Stimulated activated CD4-positive, alpha-beta T cell treated with anti-CD3 and anti-CD28 coated beads, Interleukin-12 subunit alpha, Interleukin-12 subunit beta, amount 100 ng/mL, for 24 hours (primary cell): ENCODE measurements around the gene JAKMIP2.
"Not testable (repeated sequence)": the region's sequence is repeated elsewhere in the genome, so short reads cannot be mapped to it uniquely, and the experiment has no call there.

Source experiments
- DNase-seq, 2 experiments: peaks; one replicate each; pipeline ENCODE4 v3.0.0-alpha.2; 2020; ENCODE audit warnings: low read depth in 2 of 2

Gene JAKMIP2

GRCh38 chr5:147746986-147747385 is 35.5 kb downstream of the JAKMIP2 start:
- no peak for DNase-seq

GRCh38 chr5:147743678-147744374 is 38.7 kb downstream of the JAKMIP2 start:
- no peak for DNase-seq

DNA sequence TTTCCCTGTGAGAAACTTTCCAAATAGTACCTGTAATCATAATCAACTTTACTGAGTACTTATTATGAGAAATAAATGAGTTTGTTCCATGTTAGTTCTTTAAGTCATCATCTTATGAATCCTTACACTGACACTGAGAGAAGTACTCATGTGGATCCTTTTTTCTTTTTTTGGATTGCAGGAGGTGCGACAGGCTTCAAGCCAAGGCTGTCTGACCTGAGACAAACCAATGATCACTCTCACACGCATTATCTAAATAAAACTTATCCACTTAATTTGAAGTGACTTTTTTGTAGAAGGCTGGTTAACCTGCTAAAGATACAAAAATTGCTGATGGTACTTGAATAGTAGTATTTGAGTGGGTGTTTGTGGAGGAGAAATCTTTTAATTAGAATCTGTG is 39.5 kb downstream of the JAKMIP2 start:
- DNase-seq = no peak

GRCh38 chr5:147742151-147742550 is 40.4 kb downstream of the JAKMIP2 start:
- DNase-seq = no peak

- no peak for DNase-seq
Observed at GRCh38 chr5:147740864-147741263, 41.7 kb downstream of the JAKMIP2 start.

DNA sequence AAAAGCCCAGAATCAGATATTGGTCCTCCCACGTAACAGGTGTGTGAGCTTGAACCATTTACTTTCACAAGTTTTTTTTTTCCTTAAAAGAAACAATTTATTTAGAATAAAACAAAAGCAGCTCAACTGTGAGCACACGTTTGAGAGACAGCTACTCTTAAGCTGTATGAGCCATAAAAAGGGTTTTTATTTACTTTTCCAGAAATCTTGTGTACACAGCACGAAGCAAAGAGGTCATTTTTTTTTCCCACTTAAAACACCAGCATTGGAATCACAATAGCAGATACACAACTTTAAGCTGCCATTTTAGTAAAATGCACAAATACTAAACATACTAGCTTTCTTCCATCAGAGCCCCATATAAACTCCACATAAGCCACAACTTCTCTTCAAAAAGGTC is 44.6 kb downstream of the JAKMIP2 start:
- no peak for DNase-seq

- DNase-seq = no peak
Observed at GRCh38 chr5:147735621-147736125, 46.9 kb downstream of the JAKMIP2 start.

GRCh38 chr5:147734894-147735293 is 47.6 kb downstream of the JAKMIP2 start:
- no peak for DNase-seq

DNA sequence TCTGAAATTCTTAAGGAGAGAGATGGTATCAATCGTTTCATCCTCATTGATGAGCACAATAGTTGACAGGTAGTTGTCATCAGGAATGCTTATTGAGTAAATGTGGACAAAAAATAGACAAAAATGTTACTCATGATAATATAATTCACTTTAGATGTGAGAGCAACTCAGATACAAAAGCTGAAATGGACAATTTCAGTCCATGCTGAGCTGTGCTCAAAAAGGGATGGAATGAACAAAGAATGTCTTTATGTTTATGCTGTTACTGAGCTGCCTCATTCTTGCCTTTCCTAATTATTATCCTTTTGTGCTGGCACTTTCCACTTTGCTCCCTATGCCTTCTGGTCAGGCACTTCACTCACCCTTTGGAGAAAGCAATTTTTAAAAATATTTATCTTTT is 49.5 kb downstream of the JAKMIP2 start:
- DNase-seq = no peak

- no peak for DNase-seq
Observed at GRCh38 chr5:147732291-147732883, 50.1 kb downstream of the JAKMIP2 start.

- DNase-seq = no peak
Observed at GRCh38 chr5:147731431-147732290, 50.9 kb downstream of the JAKMIP2 start.

DNA sequence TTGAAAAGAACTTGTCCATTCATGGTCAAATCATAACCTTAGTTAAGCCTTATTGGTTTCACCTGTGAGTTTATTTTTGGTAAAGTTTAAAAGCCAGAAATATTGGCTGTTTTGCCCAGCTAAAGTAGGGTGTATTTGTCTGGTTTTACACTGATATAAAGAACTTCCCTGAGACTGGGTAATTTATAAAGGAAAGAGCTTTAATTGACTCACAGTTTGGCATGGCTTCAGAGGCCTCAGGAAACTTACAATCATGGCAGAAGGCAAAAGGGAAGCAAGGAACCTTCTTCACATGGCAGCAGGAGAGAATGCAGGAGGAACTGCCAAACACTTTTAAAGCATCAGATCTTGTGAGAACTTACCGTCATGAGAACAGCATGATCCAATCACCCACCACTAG is 55.3 kb downstream of the JAKMIP2 start:
- no peak for DNase-seq

DNA sequence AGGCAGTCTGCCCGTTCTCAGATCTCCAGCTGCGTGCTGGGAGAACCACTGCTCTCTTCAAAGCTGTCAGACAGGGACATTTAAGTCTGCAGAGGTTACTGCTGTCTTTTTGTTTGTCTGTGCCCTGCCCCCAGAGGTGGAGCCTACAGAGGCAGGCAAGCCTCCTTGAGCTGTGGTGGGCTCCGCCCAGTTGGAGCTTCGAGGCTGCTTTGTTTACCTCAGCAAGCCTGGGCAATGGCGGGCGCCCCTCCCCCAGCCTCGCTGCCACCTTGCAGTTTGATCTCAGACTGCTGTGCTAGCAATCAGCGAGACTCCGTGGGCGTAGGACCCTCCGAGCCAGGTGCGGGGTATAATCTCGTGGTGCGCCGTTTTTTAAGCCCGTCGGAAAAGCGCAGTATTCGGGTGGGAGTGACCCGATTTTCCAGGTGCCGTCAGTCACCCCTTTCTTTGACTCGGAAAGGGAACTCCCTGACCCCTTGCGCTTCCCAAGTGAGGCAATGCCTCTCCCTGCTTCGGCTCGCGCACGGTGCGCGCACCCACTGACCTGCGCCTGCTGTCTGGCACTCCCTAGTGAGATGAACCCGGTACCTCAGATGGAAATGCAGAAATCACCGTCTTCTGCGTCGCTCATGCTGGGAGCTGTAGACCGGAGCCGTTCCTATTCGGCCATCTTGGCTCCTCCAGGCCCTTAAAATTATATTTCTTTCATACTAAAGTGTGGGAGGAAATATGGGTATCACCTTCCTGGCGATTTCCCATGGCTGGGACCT is 61.2 kb downstream of the JAKMIP2 start:
- not testable (repeated sequence) for DNase-seq

DNA sequence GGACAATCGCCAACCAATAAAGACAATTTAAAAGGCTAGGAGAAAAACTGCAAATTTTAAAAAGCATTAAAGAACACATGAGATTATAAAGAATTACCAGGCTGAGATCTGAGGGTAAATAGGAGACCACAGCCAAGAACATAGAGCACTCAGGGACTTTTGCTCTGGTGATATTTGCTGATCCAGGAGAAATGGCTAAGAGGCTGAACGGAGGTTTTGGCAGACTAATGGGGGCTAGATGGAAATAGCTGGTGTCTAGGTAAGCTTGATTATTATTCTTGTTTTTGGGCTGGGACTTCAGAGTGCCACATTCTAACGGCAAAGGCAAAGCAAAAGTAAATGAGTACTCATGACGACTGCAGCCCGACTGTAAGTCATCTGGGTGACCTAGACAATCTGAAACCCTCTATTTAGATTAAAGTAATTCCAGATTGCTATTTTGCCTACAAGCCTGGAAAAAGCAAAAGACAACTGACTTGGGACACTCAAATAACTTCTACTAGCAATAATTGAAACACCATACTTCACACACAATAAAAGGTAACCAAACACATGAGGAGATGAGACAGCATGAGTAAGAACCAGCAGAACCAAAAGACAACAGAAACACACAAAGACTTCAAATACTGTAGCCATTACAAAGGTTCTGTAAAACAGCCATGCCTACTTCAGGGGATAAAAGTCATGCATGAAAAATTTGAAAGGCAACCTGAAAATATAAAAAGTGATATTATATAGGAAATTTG is 68.8 kb downstream of the JAKMIP2 start:
- no peak for DNase-seq

- DNase-seq = no peak
Observed at GRCh38 chr5:147712598-147712997, 69.9 kb downstream of the JAKMIP2 start.

- no peak for DNase-seq
Observed at GRCh38 chr5:147712019-147712418, 70.5 kb downstream of the JAKMIP2 start.

GRCh38 chr5:147711019-147711418 is 71.5 kb downstream of the JAKMIP2 start:
- DNase-seq = no peak

DNA sequence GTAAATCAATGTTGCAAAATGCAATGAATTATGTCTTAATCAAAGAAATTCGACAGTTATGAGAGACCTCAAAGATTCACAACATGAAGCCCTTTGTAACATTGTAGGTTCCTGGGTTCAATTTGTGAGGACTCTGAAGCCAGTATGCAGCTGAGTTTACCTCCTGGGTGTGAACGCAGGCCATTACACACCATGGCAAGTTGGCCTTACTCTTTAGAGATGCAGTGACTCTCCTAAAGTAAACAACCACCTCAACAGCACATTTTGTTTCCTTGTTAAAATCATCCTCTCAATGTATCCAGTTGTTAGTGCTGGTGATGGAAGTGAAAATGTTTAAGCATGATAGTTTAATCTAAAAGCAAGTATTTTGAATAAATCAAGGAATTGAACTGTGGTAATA is 73.8 kb downstream of the JAKMIP2 start:
- DNase-seq = no peak

- no peak for DNase-seq
Observed at GRCh38 chr5:147704544-147704943, 78.0 kb downstream of the JAKMIP2 start.

GRCh38 chr5:147701468-147701867 is 81.1 kb downstream of the JAKMIP2 start:
- DNase-seq = no peak

GRCh38 chr5:147699496-147700088 is 82.9 kb downstream of the JAKMIP2 start:
- no peak for DNase-seq
